HG02642 (cell line): ENCODE measurements around the gene KRTAP19-4.
"Not testable (repeated sequence)": the region's sequence is repeated elsewhere in the genome, so short reads cannot be mapped to it uniquely, and the experiment has no call there.

ENCODE experiments used
- ATAC-seq: cut with Tn5 transposase; IDR thresholded peaks from one replicate; pipeline ENCODE4 v1.9.1; 2021; ENCODE audit warnings: mild to moderate bottlenecking; ENCODE audit not compliant: unreplicated experiment, poor library complexity

The KRTAP19-4 gene, protein sequence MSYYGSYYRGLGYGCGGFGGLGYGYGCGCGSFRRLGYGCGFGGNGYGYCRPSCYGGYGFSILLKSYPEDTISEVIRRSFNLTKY

DNA sequence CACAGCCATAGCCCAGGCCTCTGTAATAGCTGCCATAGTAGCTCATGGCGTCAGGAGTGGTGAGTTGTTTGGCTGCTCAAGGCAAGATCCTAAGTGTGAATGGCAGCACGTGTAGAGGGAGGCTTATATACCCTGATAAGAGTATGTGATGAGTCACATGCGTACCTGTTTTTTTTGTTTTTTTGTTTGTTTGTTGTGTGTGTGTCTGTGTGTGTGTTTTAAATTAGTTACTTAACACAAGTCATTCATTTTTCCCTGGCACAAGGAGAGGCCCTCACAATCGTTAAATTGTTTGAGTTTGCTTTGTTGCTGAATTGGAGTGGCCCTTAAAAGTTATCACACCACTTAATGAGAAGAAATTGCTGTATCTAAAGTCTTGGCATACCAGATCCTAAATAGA is at the start of gene KRTAP19-4:
KRTAP19-4 (minus strand) TSS at position 101 of the 400 bp plus-strand sequence; CDS start at position 46, 55 bp downstream.
- ATAC-seq = no peak

DNA sequence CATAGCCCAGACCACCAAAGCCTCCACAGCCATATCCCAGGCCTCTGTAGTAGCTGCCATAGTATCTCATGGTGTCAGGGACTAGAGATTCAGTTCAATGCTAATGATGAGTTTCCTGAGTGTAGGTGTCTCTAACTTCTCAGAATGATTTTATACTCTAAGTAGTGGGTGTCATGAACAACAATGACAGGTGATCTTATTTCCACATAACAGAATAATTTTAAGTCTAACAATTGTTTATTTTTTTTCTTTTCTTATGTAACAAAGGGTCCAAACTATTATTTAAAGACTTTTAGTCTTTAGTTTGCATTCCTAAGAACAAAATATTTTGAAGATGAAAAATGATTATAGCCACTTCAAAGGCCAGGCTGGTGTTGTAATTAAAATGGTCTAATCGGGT is 44.8 kb upstream of the KRTAP19-4 start, which contains the start of gene KRTAP19-6:
KRTAP19-6 (minus strand) TSS at position 101 of the 400 bp plus-strand sequence; CDS start at position 70, 31 bp downstream.
- ATAC-seq = no peak

GRCh38 chr21:30518876-30519275 is 21.9 kb upstream of the KRTAP19-4 start:
- ATAC-seq = no peak

GRCh38 chr21:30515681-30516080 is 18.7 kb upstream of the KRTAP19-4 start:
- ATAC-seq = no peak

DNA sequence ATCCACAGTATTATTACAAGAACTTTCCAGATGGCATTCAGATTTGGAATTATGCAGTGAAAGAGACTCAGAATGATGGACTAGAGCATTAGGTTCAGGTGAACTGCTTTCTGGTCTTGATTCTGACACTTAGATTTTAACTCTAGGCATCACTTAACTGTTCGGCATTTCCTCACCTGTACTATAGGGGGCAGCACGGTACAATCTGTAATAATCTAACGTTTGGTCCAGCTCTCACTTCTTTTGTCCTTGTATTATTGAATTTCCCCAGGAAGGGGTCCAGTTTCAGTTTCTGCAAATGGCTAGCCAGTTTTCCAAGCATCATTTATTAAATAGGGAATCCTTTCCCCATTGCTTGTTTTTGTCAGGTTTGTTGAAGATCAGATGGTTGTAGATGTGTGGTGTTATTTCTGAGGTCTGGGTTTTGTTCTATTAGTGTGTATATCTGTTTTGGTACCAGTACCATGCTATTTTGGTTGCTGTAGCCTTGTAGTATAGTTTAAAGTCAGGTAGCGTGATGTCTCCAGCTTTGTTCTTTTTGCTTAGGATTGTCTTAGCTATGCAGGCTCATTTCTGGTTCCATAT is 8.7 kb upstream of the KRTAP19-4 start:
- not testable (repeated sequence) for ATAC-seq

DNA sequence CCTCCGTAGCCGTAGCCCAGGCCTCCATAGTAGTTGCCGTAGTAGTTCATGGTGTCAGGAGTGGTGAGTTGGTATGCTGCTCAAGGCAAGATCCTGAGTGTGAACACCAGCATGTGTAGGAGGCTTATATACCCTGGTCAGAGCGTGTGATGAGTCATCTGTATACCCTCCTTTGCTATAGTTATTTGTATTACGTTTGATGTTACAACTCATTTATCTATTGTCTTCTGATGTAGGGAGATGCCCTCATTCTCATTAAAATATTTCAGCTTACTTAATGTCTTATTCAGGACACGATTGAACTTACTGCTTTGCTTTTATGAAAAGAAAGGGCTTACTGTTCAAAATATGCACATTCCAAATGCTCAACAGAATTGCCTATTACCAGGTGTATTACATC is 5.1 kb upstream of the KRTAP19-4 start, which contains the start of gene KRTAP19-5:
KRTAP19-5 (minus strand) TSS at position 101 of the 400 bp plus-strand sequence; CDS start at position 50, 51 bp downstream.
- no peak for ATAC-seq

GRCh38 chr21:30491963-30492428 is 5.0 kb downstream of the KRTAP19-4 start, which contains the start of gene KRTAP19-3:
Gene KRTAP19-3, minus strand, starts transcription at chr21:30492013. Its CDS starts 56 bp downstream, at chr21:30491957.
- no peak for ATAC-seq

DNA sequence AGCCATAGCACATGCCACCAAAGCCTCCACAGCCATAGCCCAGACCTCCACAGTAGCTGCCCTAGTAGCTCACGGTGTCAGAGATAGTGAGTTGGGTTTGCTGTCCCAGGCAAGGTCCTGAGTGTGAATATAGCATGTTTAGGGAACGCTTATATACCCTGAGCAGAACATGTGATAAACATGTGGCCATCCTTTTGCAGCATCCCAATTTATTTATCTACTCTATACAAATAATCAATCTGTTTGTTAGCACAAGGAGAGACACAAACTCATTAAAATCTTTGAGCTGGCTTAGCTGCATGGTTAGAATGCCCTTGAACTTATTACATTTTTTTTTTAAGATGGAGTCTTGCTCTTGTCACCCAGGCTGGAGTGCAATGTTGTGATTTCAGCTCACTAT is 9.6 kb downstream of the KRTAP19-4 start, which contains the start of gene KRTAP19-2:
KRTAP19-2 (minus strand) TSS at position 101 of the 400 bp plus-strand sequence; CDS start at position 13, 88 bp downstream.
- ATAC-seq = no peak

- no peak for ATAC-seq
These were observed 10.8 kb downstream of the KRTAP19-4 start for GRCh38 chr21:30486180-30486579.

DNA sequence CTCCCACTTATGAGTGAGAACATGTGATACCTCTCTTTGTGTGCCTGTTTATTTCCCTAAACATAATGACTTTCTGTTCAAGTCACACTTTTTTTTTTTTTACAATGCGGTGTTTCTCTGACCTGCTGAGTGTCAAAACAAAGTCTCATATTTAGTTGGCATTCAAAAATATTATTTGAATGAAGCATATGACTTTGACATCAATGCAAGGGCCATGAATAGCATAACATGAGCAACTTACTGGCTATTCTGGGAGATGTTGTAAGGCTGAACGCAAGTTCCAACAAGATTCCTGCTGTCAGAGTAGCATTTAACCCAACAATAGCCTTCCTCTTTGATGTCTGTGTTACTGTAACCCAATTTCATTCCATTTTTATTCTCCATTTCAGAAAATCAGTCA is 14.8 kb downstream of the KRTAP19-4 start:
- ATAC-seq = no peak

DNA sequence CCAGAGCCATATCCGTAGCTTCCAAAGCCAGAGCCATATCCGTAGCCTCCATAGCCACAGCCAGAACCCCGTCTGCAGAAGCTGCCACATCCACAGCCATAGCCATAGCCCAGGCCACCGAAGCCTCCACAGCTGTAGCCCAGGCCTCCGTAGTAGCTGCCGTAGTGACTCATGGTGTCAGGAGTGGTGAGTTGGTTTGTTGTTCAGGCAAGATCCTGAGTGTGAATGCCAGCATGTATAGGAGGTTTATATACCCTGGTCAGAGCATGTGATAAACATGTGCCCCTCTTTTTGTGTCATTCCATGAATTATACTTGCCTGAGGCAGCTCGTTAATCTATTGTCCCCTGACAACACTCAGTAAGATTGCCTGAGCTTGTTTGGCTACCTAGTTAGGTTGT is 16.8 kb downstream of the KRTAP19-4 start, which contains the start of gene KRTAP19-1:
KRTAP19-1 (minus strand) TSS at position 223 of the 400 bp plus-strand sequence; CDS start at position 173, 50 bp downstream.
- ATAC-seq = no peak

- no peak for ATAC-seq
These were observed 17.7 kb downstream of the KRTAP19-4 start for GRCh38 chr21:30479259-30479658.

- no peak for ATAC-seq
These were observed 19.0 kb downstream of the KRTAP19-4 start for GRCh38 chr21:30478004-30478403.

DNA sequence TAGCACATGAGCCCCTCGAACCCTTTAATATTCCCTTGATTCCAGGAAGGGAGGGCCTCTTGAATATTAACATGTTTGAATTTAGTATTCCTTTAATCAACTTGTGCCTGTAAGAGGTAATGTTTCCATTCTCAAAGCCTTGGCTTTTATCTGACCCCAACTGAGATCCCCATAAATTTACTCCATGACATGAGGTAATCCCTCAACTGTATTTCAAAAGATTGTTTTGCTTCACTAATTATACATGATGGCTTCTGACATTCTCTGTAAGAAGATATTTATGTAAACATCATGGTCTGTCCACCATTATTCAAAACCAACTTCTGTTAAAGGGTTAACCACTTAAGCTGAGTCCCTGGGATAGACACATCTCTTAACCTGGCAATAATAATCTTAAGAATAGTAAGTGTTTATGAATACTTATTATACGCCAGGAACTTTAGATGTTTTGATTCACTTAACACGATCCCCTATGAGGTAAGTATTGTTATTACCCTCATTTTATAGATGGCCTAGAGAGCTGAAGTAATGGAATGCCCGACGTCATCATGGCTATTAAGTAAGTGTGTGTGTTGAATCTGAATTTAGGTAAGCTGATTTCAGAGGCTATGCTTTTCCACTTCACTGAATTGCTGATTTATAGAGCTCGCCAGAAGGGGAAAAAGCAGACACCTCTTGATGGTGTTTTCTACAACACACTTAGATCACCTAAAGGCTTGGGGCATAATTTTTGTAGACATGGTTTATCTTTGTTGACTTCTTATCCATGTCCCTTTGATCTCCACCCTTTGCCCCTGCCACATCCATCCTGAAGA is 27.9 kb downstream of the KRTAP19-4 start:
- no peak for ATAC-seq

DNA sequence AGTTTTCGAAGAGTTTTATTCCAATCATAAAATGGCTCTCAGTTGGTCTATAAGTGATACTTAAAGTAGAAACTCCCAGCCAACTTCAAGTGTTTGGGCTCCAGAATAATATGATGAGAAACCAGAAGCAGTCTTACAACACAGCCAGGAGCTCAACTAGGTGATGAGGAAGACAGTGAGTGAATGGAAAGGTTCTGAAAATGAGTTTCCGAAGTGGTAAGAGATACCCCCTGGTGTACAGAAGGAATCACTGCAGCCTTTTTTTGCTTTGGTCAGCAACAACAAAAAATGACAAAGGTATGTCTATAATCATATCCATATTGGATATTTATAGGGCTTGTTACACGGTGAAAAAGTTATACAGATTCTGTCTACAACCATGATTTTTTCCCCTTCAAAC is 33.3 kb downstream of the KRTAP19-4 start:
- no peak for ATAC-seq

GRCh38 chr21:30448514-30448913 is 48.5 kb downstream of the KRTAP19-4 start:
- no peak for ATAC-seq

DNA sequence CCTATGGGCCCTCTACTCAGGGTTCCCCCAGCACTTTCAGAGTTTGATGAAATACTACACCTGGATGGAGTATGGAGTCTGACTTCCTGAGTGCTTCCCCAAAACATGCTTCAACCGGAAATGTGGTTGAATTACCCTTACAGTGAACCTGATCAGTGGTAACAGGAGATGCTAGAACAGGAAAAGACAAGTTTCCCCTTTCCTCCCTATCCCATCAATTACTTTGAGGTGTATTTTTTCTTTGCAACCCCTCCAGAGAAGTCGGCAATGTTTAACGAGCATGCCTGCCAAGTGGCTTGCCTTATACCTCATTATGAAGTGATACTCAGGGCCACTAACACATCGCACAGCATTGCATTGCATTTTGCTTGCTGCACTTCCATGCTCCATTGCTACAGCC is 49.9 kb downstream of the KRTAP19-4 start:
- no peak for ATAC-seq
